C4-2B (cell line): ENCODE measurements around the gene RMI2.
"Not testable (repeated sequence)": the region's sequence is repeated elsewhere in the genome, so short reads cannot be mapped to it uniquely, and the experiment has no call there.

Experiments
- H3K27ac ChIP-seq: fragments of 450-650 bp; 2 replicates; pipeline ENCODE4 v1.5.1; 2017
- CTCF ChIP-seq: fragments of 450-650 bp; conservative IDR thresholded peaks from 2 replicates; pipeline ENCODE4 v1.5.1; 2017; ENCODE audit warnings: mild to moderate bottlenecking
- ZFX ChIP-seq: fragments of 450-650 bp; IDR thresholded peaks from 2 replicates; pipeline ENCODE4 v1.6.1; 2017

Gene RMI2

GRCh38 chr16:11361701-11362451 lies 16.6 kb downstream of the RMI2 start:
- TF ChIP-seq CTCF (no peak), ZFX (no peak)
- no peak overlapping the region for H3K27ac ChIP-seq

GRCh38 chr16:11363927-11364258 lies 18.6 kb downstream of the RMI2 start:
- TF ChIP-seq CTCF (no peak), ZFX (no peak)
- no peak overlapping the region for H3K27ac ChIP-seq

- no peak overlapping the region for H3K27ac ChIP-seq
- TF ChIP-seq CTCF (no peak), ZFX (no peak)
Observed at GRCh38 chr16:11367483-11367906, 22.2 kb downstream of the RMI2 start.

- no peak for TF ChIP-seq ZFX
- TF ChIP-seq CTCF: no peak
- H3K27ac ChIP-seq: no peak overlapping the region
Observed at GRCh38 chr16:11370084-11370931, 25.0 kb downstream of the RMI2 start.

- not testable (repeated sequence) for H3K27ac ChIP-seq
Observed at GRCh38 chr16:11370932-11371279, 25.6 kb downstream of the RMI2 start.

- H3K27ac ChIP-seq: no peak overlapping the region
Observed at GRCh38 chr16:11372073-11372828, 27.0 kb downstream of the RMI2 start.

GRCh38 chr16:11372829-11373306 lies 27.6 kb downstream of the RMI2 start:
- H3K27ac ChIP-seq: no peak overlapping the region
- TF ChIP-seq CTCF: no peak

More at GRCh38 chr16:11372073-11372828, 27.0 kb downstream of the RMI2 start:
- no peak for TF ChIP-seq ZFX
- peak; percentile 45 for TF ChIP-seq CTCF
